ENCODE results near the gene RALGAPA2. TPM values are rescaled to one million over a fixed set of nuclear protein-coding genes. Genes with fewer than 3 reads are reported as not detected.

The RALGAPA2 gene
- total RNA-seq, 1 donor from 2014 or later, result 18.0 TPM

GRCh38 chr20:20711413-20711812 lies 1.0 kb downstream of the RALGAPA2 start:
- H3K27me3 Mint-ChIP-seq (ENCODE audit: insufficient read depth), result no peaks in the 10 kb centered on the region
- peaks cover 6% of the 10 kb centered on the region for H3K9me3 Mint-ChIP-seq
- H3K4me1 Mint-ChIP-seq (ENCODE audit: low read depth), result peaks cover 39% of the 10 kb centered on the region
- peak; percentile 16 for DNase-seq (ENCODE audit: low spot score)
- peak overlapping the region; percentile 87 for H3K27ac Mint-ChIP-seq
- intact Hi-C loops (cut with micrococcal nuclease), result loop anchor here (1.0 to 5.0 kb wide), 3 partner anchors 219 to 592 kb away; partner anchors contain the start of gene XRN2
- peaks cover 10% of the 10 kb centered on the region for H3K36me3 Mint-ChIP-seq (ENCODE audit: low read depth)
- H3K4me3 Mint-ChIP-seq, result peak overlapping the region; percentile 95

GRCh38 chr20:20710443-20711315 lies 1.8 kb downstream of the RALGAPA2 start:
- Mint-ChIP-seq H3K27ac (peak overlapping the region; percentile 87), H3K9me3 (peaks cover 6% of the 10 kb centered on the region), H3K27me3 (ENCODE audit: insufficient read depth) (no peaks in the 10 kb centered on the region)

GRCh38 chr20:20709887-20710286 lies 2.6 kb downstream of the RALGAPA2 start:
- intact Hi-C loops (cut with micrococcal nuclease), result loop anchor here (5.0 kb wide), 2 partner anchors 218 to 338 kb away; no protein-coding TSS in a partner anchor
- Mint-ChIP-seq H3K9me3 (peaks cover 6% of the 10 kb centered on the region), H3K27ac (no peak overlapping the region), H3K4me3 (no peak overlapping the region), H3K27me3 (ENCODE audit: insufficient read depth) (no peaks in the 10 kb centered on the region), H3K4me1 (ENCODE audit: low read depth) (peaks cover 39% of the 10 kb centered on the region), H3K36me3 (ENCODE audit: low read depth) (peaks cover 10% of the 10 kb centered on the region)
- DNase-seq (ENCODE audit: low spot score), result no peak

More at GRCh38 chr20:20710443-20711315, 1.8 kb downstream of the RALGAPA2 start:
- Mint-ChIP-seq H3K4me1 (ENCODE audit: low read depth) (peaks cover 39% of the 10 kb centered on the region), H3K4me3 (peak overlapping the region; percentile 95), H3K36me3 (ENCODE audit: low read depth) (peaks cover 10% of the 10 kb centered on the region)
- intact Hi-C loops (cut with micrococcal nuclease), result loop anchor here (1.0 to 5.0 kb wide), 3 partner anchors 218 to 593 kb away; partner anchors contain the start of gene XRN2
- DNase-seq (ENCODE audit: low spot score), result peak; percentile 11

GRCh38 chr20:20706285-20706684 lies 6.2 kb downstream of the RALGAPA2 start:
- Mint-ChIP-seq H3K4me1 (ENCODE audit: low read depth) (peaks cover 34% of the 10 kb centered on the region), H3K4me3 (no peak overlapping the region), H3K27ac (no peak overlapping the region), H3K27me3 (ENCODE audit: insufficient read depth) (no peaks in the 10 kb centered on the region), H3K36me3 (ENCODE audit: low read depth) (peaks cover 10% of the 10 kb centered on the region), H3K9me3 (peaks cover 6% of the 10 kb centered on the region)
- intact Hi-C loops (cut with micrococcal nuclease), result no loop called here
- DNase-seq (ENCODE audit: low spot score), result no peak

- peaks cover 2% of the 10 kb centered on the region for H3K36me3 Mint-ChIP-seq (ENCODE audit: low read depth)
- no peaks in the 10 kb centered on the region for H3K9me3 Mint-ChIP-seq
- H3K4me1 Mint-ChIP-seq (ENCODE audit: low read depth), result peaks cover 11% of the 10 kb centered on the region
- intact Hi-C loops (cut with micrococcal nuclease), result no loop called here
- H3K4me3 Mint-ChIP-seq, result no peak overlapping the region
- H3K27me3 Mint-ChIP-seq (ENCODE audit: insufficient read depth), result no peaks in the 10 kb centered on the region
- no peak for DNase-seq (ENCODE audit: low spot score)
- H3K27ac Mint-ChIP-seq, result no peak overlapping the region
Observed at GRCh38 chr20:20702330-20703245, 9.9 kb downstream of the RALGAPA2 start.

- Mint-ChIP-seq H3K27me3 (ENCODE audit: insufficient read depth) (no peaks in the 10 kb centered on the region), H3K4me1 (ENCODE audit: low read depth) (peaks cover 10% of the 10 kb centered on the region), H3K27ac (no peak overlapping the region), H3K36me3 (ENCODE audit: low read depth) (peaks cover 5% of the 10 kb centered on the region), H3K9me3 (no peaks in the 10 kb centered on the region), H3K4me3 (no peak overlapping the region)
- intact Hi-C loops (cut with micrococcal nuclease), result no loop called here
- no peak for DNase-seq (ENCODE audit: low spot score)
Observed at GRCh38 chr20:20699917-20700316, 12.5 kb downstream of the RALGAPA2 start.

GRCh38 chr20:20699144-20699543 lies 13.3 kb downstream of the RALGAPA2 start:
- no peaks in the 10 kb centered on the region for H3K27me3 Mint-ChIP-seq (ENCODE audit: insufficient read depth)
- H3K9me3 Mint-ChIP-seq, result no peaks in the 10 kb centered on the region
- DNase-seq (ENCODE audit: low spot score), result no peak
- no peak overlapping the region for H3K27ac Mint-ChIP-seq
- no peak overlapping the region for H3K4me3 Mint-ChIP-seq
- H3K36me3 Mint-ChIP-seq (ENCODE audit: low read depth), result peaks cover 5% of the 10 kb centered on the region
- H3K4me1 Mint-ChIP-seq (ENCODE audit: low read depth), result peaks cover 8% of the 10 kb centered on the region
- intact Hi-C loops (cut with micrococcal nuclease), result no loop called here

GRCh38 chr20:20697325-20697845 lies 15.1 kb downstream of the RALGAPA2 start:
- peaks cover 4% of the 10 kb centered on the region for H3K4me1 Mint-ChIP-seq (ENCODE audit: low read depth)
- no peaks in the 10 kb centered on the region for H3K9me3 Mint-ChIP-seq
- H3K4me3 Mint-ChIP-seq, result no peak overlapping the region
- intact Hi-C loops (cut with micrococcal nuclease), result no loop called here
- no peak for DNase-seq (ENCODE audit: low spot score)
- no peak overlapping the region for H3K27ac Mint-ChIP-seq
- no peaks in the 10 kb centered on the region for H3K27me3 Mint-ChIP-seq (ENCODE audit: insufficient read depth)
- H3K36me3 Mint-ChIP-seq (ENCODE audit: low read depth), result peaks cover 5% of the 10 kb centered on the region

GRCh38 chr20:20695250-20695816 lies 17.1 kb downstream of the RALGAPA2 start:
- peaks cover 5% of the 10 kb centered on the region for H3K36me3 Mint-ChIP-seq (ENCODE audit: low read depth)
- no peak overlapping the region for H3K27ac Mint-ChIP-seq
- intact Hi-C loops (cut with micrococcal nuclease), result no loop called here
- H3K4me1 Mint-ChIP-seq (ENCODE audit: low read depth), result peaks cover 4% of the 10 kb centered on the region
- no peak for DNase-seq (ENCODE audit: low spot score)
- no peak overlapping the region for H3K4me3 Mint-ChIP-seq
- no peaks in the 10 kb centered on the region for H3K27me3 Mint-ChIP-seq (ENCODE audit: insufficient read depth)
- H3K9me3 Mint-ChIP-seq, result no peaks in the 10 kb centered on the region

GRCh38 chr20:20694591-20694990 lies 17.9 kb downstream of the RALGAPA2 start:
- Mint-ChIP-seq H3K4me1 (ENCODE audit: low read depth) (peaks cover 4% of the 10 kb centered on the region), H3K4me3 (no peak overlapping the region), H3K27ac (no peak overlapping the region), H3K36me3 (ENCODE audit: low read depth) (peaks cover 5% of the 10 kb centered on the region), H3K9me3 (no peaks in the 10 kb centered on the region), H3K27me3 (ENCODE audit: insufficient read depth) (no peaks in the 10 kb centered on the region)
- intact Hi-C loops (cut with micrococcal nuclease), result no loop called here
- DNase-seq (ENCODE audit: low spot score), result no peak

GRCh38 chr20:20692587-20692986 lies 19.9 kb downstream of the RALGAPA2 start:
- no peaks in the 10 kb centered on the region for H3K9me3 Mint-ChIP-seq
- DNase-seq (ENCODE audit: low spot score), result no peak
- intact Hi-C loops (cut with micrococcal nuclease), result no loop called here
- peaks cover 3% of the 10 kb centered on the region for H3K36me3 Mint-ChIP-seq (ENCODE audit: low read depth)
- H3K4me1 Mint-ChIP-seq (ENCODE audit: low read depth), result peaks cover 4% of the 10 kb centered on the region
- no peak overlapping the region for H3K4me3 Mint-ChIP-seq
- no peak overlapping the region for H3K27ac Mint-ChIP-seq
- H3K27me3 Mint-ChIP-seq (ENCODE audit: insufficient read depth), result no peaks in the 10 kb centered on the region

- Mint-ChIP-seq H3K36me3 (ENCODE audit: low read depth) (peaks cover 3% of the 10 kb centered on the region), H3K27me3 (ENCODE audit: insufficient read depth) (no peaks in the 10 kb centered on the region)
- DNase-seq (ENCODE audit: low spot score), result no peak
Observed at GRCh38 chr20:20691477-20692235, 20.8 kb downstream of the RALGAPA2 start.

More at GRCh38 chr20:20691477-20692235, 20.8 kb downstream of the RALGAPA2 start:
- intact Hi-C loops (cut with micrococcal nuclease), result no loop called here
- peaks cover 4% of the 10 kb centered on the region for H3K4me1 Mint-ChIP-seq (ENCODE audit: low read depth)
- no peak overlapping the region for H3K27ac Mint-ChIP-seq
- H3K9me3 Mint-ChIP-seq, result no peaks in the 10 kb centered on the region
- no peak overlapping the region for H3K4me3 Mint-ChIP-seq
